Breast epithelium (tissue), 3 donors: ENCODE results near the gene PTPN6.

Experiments used
- POLR2A ChIP-seq: fragments of 450-650 bp; IDR thresholded peaks from one replicate; pipeline ENCODE4 v1.6.1; 2016; ENCODE audit warnings: antibody characterized with exemption, mild to moderate bottlenecking, moderate library complexity
- TF ChIP-seq, protein P1 (sequence below), 3 donors: fragments of 450-650 bp; IDR thresholded peaks; one replicate each; pipeline ENCODE4 v1.5.1; 2016 to 2017; ENCODE audit warnings: antibody characterized with exemption in 3 of 3, mild to moderate bottlenecking in 3 of 3, moderate library complexity in 3 of 3

DNA sequence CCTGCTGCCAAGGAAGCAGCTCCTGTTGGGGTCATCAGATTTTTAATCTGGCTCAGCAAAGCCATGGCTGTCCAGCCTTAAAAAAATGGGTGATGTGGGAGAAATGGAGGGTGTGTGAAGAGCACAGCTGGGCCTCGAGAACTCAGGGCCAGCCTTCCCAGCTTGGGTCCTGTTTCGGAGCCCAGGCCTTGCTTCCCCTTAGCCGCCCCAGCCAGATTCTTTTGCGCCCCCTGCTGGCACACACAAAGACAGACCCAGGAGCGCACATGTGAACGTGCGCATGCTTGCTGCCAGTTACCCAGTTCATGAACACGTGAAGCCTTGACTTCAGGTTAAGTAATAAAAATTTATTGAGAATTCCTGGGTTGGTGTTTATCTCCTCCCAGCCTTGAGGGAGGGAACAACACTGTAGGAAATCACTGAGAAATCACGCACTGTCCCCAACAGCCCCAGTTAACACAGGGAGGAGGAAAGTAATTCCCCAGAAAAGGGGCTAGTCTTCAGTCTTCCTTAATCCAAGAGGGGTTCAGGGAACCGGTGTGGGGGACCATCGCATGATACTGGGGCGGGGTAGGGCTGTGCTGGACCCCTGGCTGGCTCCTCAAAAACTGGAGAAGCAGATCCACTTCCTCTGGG lies 14.0 kb downstream of the PTPN6 start:
- TF ChIP-seq, protein P1, sequence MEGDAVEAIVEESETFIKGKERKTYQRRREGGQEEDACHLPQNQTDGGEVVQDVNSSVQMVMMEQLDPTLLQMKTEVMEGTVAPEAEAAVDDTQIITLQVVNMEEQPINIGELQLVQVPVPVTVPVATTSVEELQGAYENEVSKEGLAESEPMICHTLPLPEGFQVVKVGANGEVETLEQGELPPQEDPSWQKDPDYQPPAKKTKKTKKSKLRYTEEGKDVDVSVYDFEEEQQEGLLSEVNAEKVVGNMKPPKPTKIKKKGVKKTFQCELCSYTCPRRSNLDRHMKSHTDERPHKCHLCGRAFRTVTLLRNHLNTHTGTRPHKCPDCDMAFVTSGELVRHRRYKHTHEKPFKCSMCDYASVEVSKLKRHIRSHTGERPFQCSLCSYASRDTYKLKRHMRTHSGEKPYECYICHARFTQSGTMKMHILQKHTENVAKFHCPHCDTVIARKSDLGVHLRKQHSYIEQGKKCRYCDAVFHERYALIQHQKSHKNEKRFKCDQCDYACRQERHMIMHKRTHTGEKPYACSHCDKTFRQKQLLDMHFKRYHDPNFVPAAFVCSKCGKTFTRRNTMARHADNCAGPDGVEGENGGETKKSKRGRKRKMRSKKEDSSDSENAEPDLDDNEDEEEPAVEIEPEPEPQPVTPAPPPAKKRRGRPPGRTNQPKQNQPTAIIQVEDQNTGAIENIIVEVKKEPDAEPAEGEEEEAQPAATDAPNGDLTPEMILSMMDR (IDR thresholded peaks at IDR 0.05): peak; percentile 82 to 95 (median 90)
- TF ChIP-seq POLR2A: no peak
